Nephron (organoid): ENCODE measurements around the gene LHX4.

Experiments used
- H3K27ac Mint-ChIP-seq, 3 experiments: 2 replicates each; pipeline ENCODE4 v1.8.0; 2020; ENCODE audit warnings: mixed read lengths in 3 of 3, mild to moderate bottlenecking in 2 of 3, moderate library complexity in 1 of 3
- H3K27me3 Mint-ChIP-seq: 2 replicates; pipeline ENCODE4 v1.8.0; 2021; ENCODE audit warnings: low read depth, mild to moderate bottlenecking, moderate library complexity, mixed read lengths
- H3K36me3 Mint-ChIP-seq: 2 replicates; pipeline ENCODE4 v1.8.0; 2020; ENCODE audit warnings: low read depth, mixed read lengths
- H3K4me1 Mint-ChIP-seq: 2 replicates; pipeline ENCODE4 v1.8.0; 2020; ENCODE audit warnings: mixed read lengths
- H3K4me3 Mint-ChIP-seq, 3 experiments: 2 replicates each; pipeline ENCODE4 v1.8.0; 2020; ENCODE audit warnings: mild to moderate bottlenecking in 3 of 3, mixed read lengths in 3 of 3, moderate library complexity in 2 of 3
- H3K9me3 Mint-ChIP-seq: 2 replicates; pipeline ENCODE4 v1.8.0; 2020; ENCODE audit warnings: mixed read lengths
- CTCF ChIP-seq, 3 experiments: fragments of 200-600 bp; sonication (generic); IDR thresholded peaks; one replicate each; pipeline ENCODE4 v1.5.0; 2021; ENCODE audit warnings: antibody characterized with exemption in 3 of 3; ENCODE audit not compliant: unreplicated experiment in 3 of 3

LHX4 gene

GRCh38 chr1:180229483-180230415 is at the start of gene LHX4:
Gene LHX4, plus strand, starts transcription at chr1:180230264. Its CDS starts 266 bp downstream, at chr1:180230530.
- TF ChIP-seq CTCF (IDR thresholded peaks at IDR 0.05; ENCODE audit: unreplicated experiment in 3 of 3) = no peak
- H3K9me3 Mint-ChIP-seq = no peaks in the 10 kb centered on the region
- peak within 1 kb of the TSS; percentile 79 to 84 (median 79) for H3K4me3 Mint-ChIP-seq
- peaks cover 97% of the 10 kb centered on the region for H3K27me3 Mint-ChIP-seq
- peaks cover 26% of the 10 kb centered on the region for H3K4me1 Mint-ChIP-seq
- no peak within 1 kb of the TSS for H3K27ac Mint-ChIP-seq
- H3K36me3 Mint-ChIP-seq = no peaks in the 10 kb centered on the region

- H3K4me1 Mint-ChIP-seq = no peaks in the 10 kb centered on the region
- peak; percentile 17 to 37 (median 20) for TF ChIP-seq CTCF (IDR thresholded peaks at IDR 0.05; ENCODE audit: unreplicated experiment in 3 of 3)
- H3K9me3 Mint-ChIP-seq = no peaks in the 10 kb centered on the region
- no peaks in the 10 kb centered on the region for H3K27me3 Mint-ChIP-seq
- H3K27ac Mint-ChIP-seq = no peak overlapping the region
- no peak overlapping the region for H3K4me3 Mint-ChIP-seq
- peaks cover 8% of the 10 kb centered on the region for H3K36me3 Mint-ChIP-seq
Observed at GRCh38 chr1:180181048-180181447, 49.0 kb upstream of the LHX4 start.

GRCh38 chr1:180181996-180182642 is 47.9 kb upstream of the LHX4 start:
- peaks cover 12% of the 10 kb centered on the region for H3K36me3 Mint-ChIP-seq
- H3K4me3 Mint-ChIP-seq = no peak overlapping the region
- H3K27ac Mint-ChIP-seq = no peak overlapping the region
- H3K4me1 Mint-ChIP-seq = no peaks in the 10 kb centered on the region
- TF ChIP-seq CTCF (IDR thresholded peaks at IDR 0.05; ENCODE audit: unreplicated experiment in 3 of 3) = no peak
- no peaks in the 10 kb centered on the region for H3K9me3 Mint-ChIP-seq
- H3K27me3 Mint-ChIP-seq = no peaks in the 10 kb centered on the region

GRCh38 chr1:180182643-180183311 is 47.3 kb upstream of the LHX4 start:
- no peak overlapping the region for H3K4me3 Mint-ChIP-seq
- H3K4me1 Mint-ChIP-seq = no peaks in the 10 kb centered on the region
- no peak for TF ChIP-seq CTCF (IDR thresholded peaks at IDR 0.05; ENCODE audit: unreplicated experiment in 3 of 3)
- no peaks in the 10 kb centered on the region for H3K9me3 Mint-ChIP-seq
- no peaks in the 10 kb centered on the region for H3K27me3 Mint-ChIP-seq
- H3K27ac Mint-ChIP-seq = no peak overlapping the region
- H3K36me3 Mint-ChIP-seq = peaks cover 12% of the 10 kb centered on the region

GRCh38 chr1:180183426-180183825 is 46.6 kb upstream of the LHX4 start:
- H3K4me1 Mint-ChIP-seq = no peaks in the 10 kb centered on the region
- H3K36me3 Mint-ChIP-seq = peaks cover 12% of the 10 kb centered on the region
- no peak overlapping the region for H3K27ac Mint-ChIP-seq
- H3K9me3 Mint-ChIP-seq = no peaks in the 10 kb centered on the region
- TF ChIP-seq CTCF (IDR thresholded peaks at IDR 0.05; ENCODE audit: unreplicated experiment in 3 of 3) = no peak
- no peak overlapping the region for H3K4me3 Mint-ChIP-seq
- H3K27me3 Mint-ChIP-seq = no peaks in the 10 kb centered on the region
